Activated B cell treated with CpG ODN at 0.5 μM for 24 hours (primary cell): ENCODE measurements around the gene HINT3. TPM values are rescaled to one million over a fixed set of nuclear protein-coding genes. Genes with fewer than 3 reads are reported as not detected.

ENCODE experiments used
- ATAC-seq: fragments of 200-7000 bp; cut with Tn5 transposase; one replicate; pipeline ENCODE4 v1.10.0; 2021; ENCODE audit warnings: low read depth, mild to moderate bottlenecking, moderate library complexity
- CTCF ChIA-PET: fragments of 350-600 bp; sonication (Branson Sonifier 250); formaldehyde crosslinking; loops from one replicate; lab custom pipeline; 2021; ENCODE audit warnings: antibody characterized with exemption; lab: Charles Lee
- POLR2A ChIA-PET: fragments of 350-600 bp; sonication (Branson Sonifier 250); formaldehyde crosslinking; loops from one replicate; lab custom pipeline; 2021; ENCODE audit warnings: antibody characterized with exemption; lab: Charles Lee
- DNase-seq: peaks from one replicate; pipeline ENCODE4 v3.0.0; 2022
- H3K27ac Mint-ChIP-seq: one replicate; pipeline ENCODE4 v1.8.0; 2020; ENCODE audit warnings: mixed read lengths
- H3K27me3 Mint-ChIP-seq: one replicate; pipeline ENCODE4 v1.8.0; 2021; ENCODE audit warnings: mixed read lengths
- H3K36me3 Mint-ChIP-seq: one replicate; pipeline ENCODE4 v1.8.0; 2021; ENCODE audit warnings: low read depth, mixed read lengths
- H3K4me1 Mint-ChIP-seq: one replicate; pipeline ENCODE4 v1.8.0; 2021; ENCODE audit warnings: mixed read lengths
- H3K4me3 Mint-ChIP-seq: one replicate; pipeline ENCODE4 v1.8.0; 2020; ENCODE audit warnings: mild to moderate bottlenecking, mixed read lengths
- H3K9me3 Mint-ChIP-seq: one replicate; pipeline ENCODE4 v1.8.0; 2020; ENCODE audit warnings: mixed read lengths
- intact Hi-C: fragments of 100-400 bp; cut with micrococcal nuclease; formaldehyde crosslinking; loops from one replicate; pipeline ENCODE4 v1.15.1; 2024
- total RNA-seq: library from RNA; stranded (reverse); gene quantifications from 2 replicates; pipeline ENCODE4 v1.2.3, GENCODE V29; 2022
- TF ChIP-seq, protein P1 (sequence below): fragments of 200-600 bp; IDR thresholded peaks from one replicate; pipeline ENCODE4 v1.8.0; 2022; ENCODE audit warnings: antibody characterized with exemption, mild to moderate bottlenecking

Gene HINT3
- total RNA-seq, 1 donor from 2014 or later = 11.1 TPM

DNA sequence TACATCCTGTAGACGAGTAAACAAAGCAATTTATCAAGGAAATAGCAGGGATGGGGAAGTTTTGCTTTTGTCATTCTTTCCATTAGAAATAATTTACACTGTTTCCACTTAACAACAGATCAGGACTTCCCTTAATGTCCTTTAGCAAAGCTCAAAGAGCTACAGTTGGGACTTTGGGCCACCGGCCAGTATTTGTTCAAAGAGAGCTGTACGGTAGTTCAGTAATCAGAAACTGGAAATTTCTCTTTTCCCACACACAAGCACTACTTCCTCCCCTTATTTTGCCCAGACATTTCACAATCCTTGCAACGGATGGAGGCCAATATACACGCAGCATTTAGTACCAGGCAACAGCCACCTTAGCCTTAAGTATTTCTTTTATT lies 12.1 kb upstream of the HINT3 start:
- ChIA-PET POLR2A (no interaction called here), CTCF (no interaction called here)
- DNase-seq (no peak), ATAC-seq (no peak)
- Mint-ChIP-seq H3K27me3 (peaks cover 6% of the 10 kb centered on the region), H3K4me3 (no peak overlapping the region), H3K27ac (no peak overlapping the region), H3K36me3 (no peaks in the 10 kb centered on the region), H3K4me1 (no peaks in the 10 kb centered on the region), H3K9me3 (no peaks in the 10 kb centered on the region)
- intact Hi-C loops = no loop called here
- TF ChIP-seq, protein P1, sequence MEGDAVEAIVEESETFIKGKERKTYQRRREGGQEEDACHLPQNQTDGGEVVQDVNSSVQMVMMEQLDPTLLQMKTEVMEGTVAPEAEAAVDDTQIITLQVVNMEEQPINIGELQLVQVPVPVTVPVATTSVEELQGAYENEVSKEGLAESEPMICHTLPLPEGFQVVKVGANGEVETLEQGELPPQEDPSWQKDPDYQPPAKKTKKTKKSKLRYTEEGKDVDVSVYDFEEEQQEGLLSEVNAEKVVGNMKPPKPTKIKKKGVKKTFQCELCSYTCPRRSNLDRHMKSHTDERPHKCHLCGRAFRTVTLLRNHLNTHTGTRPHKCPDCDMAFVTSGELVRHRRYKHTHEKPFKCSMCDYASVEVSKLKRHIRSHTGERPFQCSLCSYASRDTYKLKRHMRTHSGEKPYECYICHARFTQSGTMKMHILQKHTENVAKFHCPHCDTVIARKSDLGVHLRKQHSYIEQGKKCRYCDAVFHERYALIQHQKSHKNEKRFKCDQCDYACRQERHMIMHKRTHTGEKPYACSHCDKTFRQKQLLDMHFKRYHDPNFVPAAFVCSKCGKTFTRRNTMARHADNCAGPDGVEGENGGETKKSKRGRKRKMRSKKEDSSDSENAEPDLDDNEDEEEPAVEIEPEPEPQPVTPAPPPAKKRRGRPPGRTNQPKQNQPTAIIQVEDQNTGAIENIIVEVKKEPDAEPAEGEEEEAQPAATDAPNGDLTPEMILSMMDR = no peak

- intact Hi-C loops = no loop called here
- ChIA-PET POLR2A (no interaction called here), CTCF (interaction anchor here (1.0 kb wide), 1 partner anchor 11 kb away, joined by 3 read pairs; the partner anchor contains the start of gene HINT3)
- no peak for ATAC-seq
- H3K27ac Mint-ChIP-seq = no peak overlapping the region
- H3K27me3 Mint-ChIP-seq = peaks cover 6% of the 10 kb centered on the region
- no peaks in the 10 kb centered on the region for H3K4me1 Mint-ChIP-seq
- TF ChIP-seq, protein P1 = no peak
- DNase-seq = no peak
- no peaks in the 10 kb centered on the region for H3K9me3 Mint-ChIP-seq
- H3K36me3 Mint-ChIP-seq = no peaks in the 10 kb centered on the region
- H3K4me3 Mint-ChIP-seq = no peak overlapping the region
Measured at GRCh38 chr6:125944896-125945295, 11.7 kb upstream of the HINT3 start.

DNA sequence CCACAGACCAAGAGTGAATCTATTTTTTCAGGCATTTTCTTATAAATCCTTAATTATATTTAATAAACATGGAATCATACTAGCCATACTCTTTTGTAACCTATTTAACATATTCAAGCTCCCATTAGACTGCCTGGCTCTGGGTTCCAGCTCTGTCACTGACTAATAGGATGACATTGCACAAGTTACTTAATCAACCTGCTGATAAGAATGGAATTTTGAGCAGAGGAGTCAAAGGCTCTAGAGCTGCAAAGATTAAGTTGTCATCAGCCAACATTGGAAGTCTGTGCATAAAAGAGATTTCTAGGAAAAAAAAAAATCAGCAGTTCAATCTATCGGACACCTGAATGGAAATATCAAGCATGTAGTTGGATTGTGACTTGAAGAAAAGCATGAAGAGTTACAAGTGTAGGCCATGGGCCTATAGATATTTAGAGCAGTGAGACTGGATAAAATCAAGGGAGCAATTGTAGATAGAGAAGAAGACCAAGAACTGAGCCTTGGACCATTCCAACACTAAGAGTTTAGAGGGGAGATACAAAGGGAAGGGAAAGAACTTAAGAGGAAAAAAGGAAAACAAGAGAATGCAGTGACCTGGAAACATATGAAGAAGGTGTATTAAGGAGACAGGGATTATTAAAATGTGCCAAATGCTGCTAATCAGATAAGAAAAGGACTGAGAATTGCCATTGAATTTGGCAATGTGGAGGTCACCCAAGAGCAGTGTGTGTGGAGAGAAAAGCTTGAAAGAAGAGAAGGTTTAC lies 11.0 kb upstream of the HINT3 start:
- H3K27me3 Mint-ChIP-seq = peaks cover 4% of the 10 kb centered on the region
- DNase-seq (no peak), ATAC-seq (no peak)
- ChIA-PET POLR2A (no interaction called here), CTCF (interaction anchor here (1.0 kb wide), 1 partner anchor 11 kb away, joined by 3 read pairs; the partner anchor contains the start of gene HINT3)
- H3K27ac Mint-ChIP-seq = no peak overlapping the region
- no peaks in the 10 kb centered on the region for H3K4me1 Mint-ChIP-seq
- TF ChIP-seq, protein P1 = no peak
- intact Hi-C loops = no loop called here
- H3K4me3 Mint-ChIP-seq = no peak overlapping the region
- no peaks in the 10 kb centered on the region for H3K9me3 Mint-ChIP-seq
- no peaks in the 10 kb centered on the region for H3K36me3 Mint-ChIP-seq

- intact Hi-C loops = no loop called here
- peaks cover 6% of the 10 kb centered on the region for H3K27me3 Mint-ChIP-seq
- ChIA-PET CTCF (interaction anchor here (1.6 kb wide), 1 partner anchor 9 kb away, joined by 11 read pairs; the partner anchor contains the start of gene HINT3), POLR2A (no interaction called here)
- no peaks in the 10 kb centered on the region for H3K36me3 Mint-ChIP-seq
- no peaks in the 10 kb centered on the region for H3K9me3 Mint-ChIP-seq
- DNase-seq (no peak), ATAC-seq (no peak)
- no peaks in the 10 kb centered on the region for H3K4me1 Mint-ChIP-seq
- H3K4me3 Mint-ChIP-seq = no peak overlapping the region
- no peak overlapping the region for H3K27ac Mint-ChIP-seq
- TF ChIP-seq, protein P1 = no peak
Measured at GRCh38 chr6:125947615-125948014, 9.0 kb upstream of the HINT3 start.

DNA sequence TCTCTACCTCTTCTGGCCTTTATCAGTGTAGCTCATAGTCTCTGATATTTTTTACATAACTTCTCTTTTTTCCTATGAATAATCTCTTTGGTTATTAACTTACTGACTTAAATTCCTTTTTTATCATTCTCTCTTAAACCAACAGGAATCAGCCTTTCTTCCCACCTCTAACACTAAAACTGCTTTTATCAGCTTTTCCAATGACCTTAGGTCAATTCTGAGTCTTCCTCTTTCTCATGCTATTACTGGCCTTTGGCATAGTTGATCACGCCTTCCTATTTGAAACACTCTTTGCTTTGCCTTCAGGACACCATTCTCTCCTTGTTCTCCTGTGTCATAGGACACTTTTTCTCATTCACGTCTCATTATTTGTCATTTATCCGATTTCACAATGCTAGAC lies 8.1 kb upstream of the HINT3 start:
- CTCF ChIA-PET = interaction anchor here (1.6 kb wide), 1 partner anchor 8 kb away, joined by 11 read pairs; the partner anchor contains the start of gene HINT3
- DNase-seq = no peak
- no peaks in the 10 kb centered on the region for H3K36me3 Mint-ChIP-seq
- no peaks in the 10 kb centered on the region for H3K4me1 Mint-ChIP-seq
- H3K9me3 Mint-ChIP-seq = no peaks in the 10 kb centered on the region
- H3K4me3 Mint-ChIP-seq = no peak overlapping the region
- H3K27me3 Mint-ChIP-seq = peaks cover 3% of the 10 kb centered on the region
- TF ChIP-seq, protein P1 = no peak
- POLR2A ChIA-PET = no interaction called here
- H3K27ac Mint-ChIP-seq = no peak overlapping the region
- intact Hi-C loops = no loop called here
- no peak for ATAC-seq
